Stromal cell of bone marrow (primary cell): ENCODE data around the gene CBX4.

Source experiments
- DNase-seq: peaks from one replicate; pipeline ENCODE4 v3.0.0-alpha.2; 2012; ENCODE audit warnings: low read depth

Gene CBX4

DNA sequence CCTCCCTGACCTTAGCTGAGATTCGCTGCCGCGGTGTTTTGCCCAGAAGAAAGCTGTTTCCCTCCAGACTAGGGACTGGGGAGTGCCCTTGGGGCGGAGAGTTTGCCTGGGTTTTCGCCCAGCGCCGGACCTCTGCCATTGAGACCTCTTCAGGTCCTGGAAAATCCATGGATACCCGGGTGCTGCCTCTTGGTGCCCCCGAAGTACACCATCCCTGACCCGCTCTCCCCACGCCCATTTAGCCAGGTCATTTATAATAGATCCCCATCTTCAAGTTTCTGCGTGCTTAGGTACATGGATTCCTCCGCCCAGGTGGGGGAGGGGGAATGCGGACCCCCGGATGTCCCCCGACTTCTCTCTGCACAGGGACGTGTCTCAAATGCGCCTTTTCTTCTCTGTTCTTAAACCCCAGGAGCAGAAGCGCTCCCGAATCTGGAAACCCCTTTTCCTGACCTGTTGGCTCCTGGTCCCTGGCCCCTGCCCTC lies 27.3 kb downstream of the CBX4 start:
- DNase-seq, result no peak

DNA sequence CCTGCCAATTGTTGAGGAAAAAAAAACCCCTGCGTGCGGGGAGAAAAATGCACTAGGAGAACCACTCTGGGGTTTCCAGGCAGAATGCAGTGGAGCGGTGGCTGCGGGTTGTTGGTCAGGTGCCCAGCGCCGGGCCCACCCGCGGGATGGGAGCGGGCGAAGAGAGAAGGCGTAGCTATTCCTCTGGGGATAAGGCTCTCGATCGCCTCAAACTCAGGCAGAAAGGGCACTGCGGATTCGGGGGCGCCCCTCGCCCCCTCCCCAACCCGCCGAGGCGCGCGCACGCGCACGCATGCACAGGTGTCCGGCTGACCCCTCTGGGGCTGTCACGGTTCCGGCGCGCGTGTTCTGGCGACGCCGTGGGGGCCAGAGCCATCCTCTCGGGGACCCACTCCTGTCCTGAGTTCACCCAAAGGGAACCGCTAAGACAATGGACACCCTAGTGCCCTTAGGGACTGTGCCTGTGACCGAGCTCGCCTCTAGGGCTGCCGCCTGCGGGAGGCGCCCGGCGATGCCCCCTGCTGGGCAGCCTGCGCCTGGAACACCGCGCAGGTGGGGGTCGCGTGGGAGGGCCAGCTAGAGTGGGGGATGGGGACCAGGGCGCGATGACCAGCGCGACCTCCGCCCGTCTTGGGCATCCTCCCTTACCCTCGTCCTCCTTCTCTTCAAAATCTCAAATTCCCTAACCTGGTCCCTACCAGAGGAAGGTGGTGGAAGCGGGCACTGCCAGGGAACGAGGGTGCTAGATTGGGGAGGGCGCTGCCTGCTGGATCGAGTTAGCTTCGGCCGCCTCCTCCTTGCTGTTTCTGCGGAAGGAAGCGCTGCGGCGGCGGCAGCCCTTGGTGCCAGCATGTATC lies 28.0 kb downstream of the CBX4 start:
- no peak for DNase-seq

DNA sequence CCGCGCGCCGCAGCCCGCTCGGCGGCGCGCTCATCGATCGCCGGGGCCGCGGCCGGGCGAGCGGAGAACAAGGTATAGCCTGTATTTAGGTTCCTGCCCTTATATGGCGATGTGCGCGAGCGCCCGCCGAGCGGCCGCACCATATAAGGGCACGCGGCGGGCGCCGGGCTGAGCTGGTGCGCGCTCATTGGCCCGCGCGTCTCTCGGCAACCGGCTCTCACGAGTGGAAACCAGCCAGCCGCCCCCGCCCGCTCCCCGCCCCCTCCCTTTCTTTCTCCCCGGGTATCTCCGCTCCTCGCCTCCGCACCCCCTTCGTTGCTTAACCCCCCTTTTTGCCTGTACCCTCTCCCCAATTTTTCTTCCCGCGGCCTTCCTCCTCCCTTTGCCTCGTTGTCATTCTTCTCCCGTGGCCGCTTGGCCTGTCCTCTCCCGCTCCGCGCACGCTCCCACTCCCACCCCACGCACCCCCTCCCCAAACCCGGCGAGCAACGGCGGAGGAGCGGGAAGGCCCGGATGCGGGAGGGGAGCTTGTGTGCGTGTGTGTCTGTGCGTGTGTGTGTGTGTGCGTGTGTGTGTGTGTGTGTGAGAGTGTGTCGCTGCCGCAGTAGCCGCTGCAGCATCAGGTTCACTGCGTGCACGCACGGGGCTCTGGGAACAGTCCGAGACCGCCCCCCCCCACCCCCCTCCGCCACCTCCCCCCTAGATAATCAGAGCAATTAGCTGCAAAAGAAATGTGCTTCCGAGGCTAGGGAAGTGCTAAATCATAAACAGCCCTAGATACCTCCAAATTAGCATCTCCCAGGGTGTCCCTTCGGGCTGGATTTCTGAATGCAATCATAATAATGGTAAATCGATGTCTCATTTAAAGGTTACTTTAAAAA lies 28.9 kb downstream of the CBX4 start:
- no peak for DNase-seq

DNA sequence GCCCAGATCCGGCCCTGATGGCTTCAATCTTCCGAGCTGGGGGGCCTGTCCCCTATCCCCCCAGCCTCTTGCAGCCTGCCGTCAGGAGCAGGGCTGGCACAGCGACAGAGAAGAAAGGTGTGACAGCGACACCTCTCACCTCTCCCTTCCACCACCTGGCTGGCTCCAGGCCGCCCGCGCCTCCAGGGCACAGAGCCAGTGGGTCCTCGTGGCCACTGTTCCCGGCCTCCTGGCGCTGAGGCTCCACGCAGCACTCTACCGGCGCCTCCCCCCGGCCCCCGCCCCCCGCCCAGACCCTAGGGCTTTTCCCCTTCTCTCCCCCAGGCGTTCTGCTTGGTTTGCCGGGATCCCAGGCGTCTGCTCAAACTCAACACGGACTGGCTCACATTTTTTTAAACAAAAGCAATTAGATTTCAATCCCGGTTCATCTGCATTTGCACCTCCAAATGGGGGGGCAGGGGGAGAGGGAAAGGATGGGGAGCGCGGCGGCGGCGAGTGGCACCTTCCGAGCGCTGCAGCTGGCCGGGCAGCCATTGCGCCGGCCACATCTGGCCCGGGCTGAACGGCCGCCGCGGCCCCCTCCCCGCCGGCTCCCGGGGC lies 29.6 kb downstream of the CBX4 start:
- no peak for DNase-seq

DNA sequence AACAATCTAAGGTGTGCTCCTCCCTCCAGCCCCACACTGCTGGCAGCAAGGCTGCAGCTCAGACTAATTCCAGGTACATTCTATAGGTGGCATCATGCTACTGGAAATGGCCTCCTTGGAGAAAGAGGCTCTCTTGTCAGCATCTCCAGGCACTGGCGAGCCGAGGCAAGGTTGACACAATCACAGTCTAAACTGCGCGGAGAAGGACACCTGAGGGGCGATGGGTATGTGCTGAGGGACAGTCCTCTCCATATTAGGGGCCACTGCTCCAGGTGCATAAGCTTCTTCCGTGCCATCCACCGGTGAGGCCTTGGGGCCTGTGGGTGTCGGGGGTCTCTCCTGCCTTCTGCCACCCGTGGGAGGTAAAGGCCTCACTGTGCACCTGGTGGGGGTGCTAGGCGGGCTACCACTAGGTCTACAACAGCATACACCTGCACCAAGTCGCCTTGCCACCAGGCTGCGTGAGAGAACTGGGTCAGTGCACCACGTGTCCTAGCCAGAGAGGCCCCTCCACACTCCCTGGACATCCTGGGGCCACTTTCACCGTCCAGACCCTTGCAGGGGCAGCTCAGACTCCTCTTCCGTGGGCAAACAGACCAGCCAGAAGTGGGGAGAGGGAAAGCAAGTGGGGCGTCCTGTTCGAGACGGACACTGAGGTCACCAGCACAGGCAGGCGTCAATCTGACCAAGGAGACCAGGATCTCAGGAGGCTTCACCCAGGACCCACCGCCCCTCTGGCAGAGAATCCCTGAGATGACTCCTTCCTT lies 30.3 kb downstream of the CBX4 start:
- no peak for DNase-seq

DNA sequence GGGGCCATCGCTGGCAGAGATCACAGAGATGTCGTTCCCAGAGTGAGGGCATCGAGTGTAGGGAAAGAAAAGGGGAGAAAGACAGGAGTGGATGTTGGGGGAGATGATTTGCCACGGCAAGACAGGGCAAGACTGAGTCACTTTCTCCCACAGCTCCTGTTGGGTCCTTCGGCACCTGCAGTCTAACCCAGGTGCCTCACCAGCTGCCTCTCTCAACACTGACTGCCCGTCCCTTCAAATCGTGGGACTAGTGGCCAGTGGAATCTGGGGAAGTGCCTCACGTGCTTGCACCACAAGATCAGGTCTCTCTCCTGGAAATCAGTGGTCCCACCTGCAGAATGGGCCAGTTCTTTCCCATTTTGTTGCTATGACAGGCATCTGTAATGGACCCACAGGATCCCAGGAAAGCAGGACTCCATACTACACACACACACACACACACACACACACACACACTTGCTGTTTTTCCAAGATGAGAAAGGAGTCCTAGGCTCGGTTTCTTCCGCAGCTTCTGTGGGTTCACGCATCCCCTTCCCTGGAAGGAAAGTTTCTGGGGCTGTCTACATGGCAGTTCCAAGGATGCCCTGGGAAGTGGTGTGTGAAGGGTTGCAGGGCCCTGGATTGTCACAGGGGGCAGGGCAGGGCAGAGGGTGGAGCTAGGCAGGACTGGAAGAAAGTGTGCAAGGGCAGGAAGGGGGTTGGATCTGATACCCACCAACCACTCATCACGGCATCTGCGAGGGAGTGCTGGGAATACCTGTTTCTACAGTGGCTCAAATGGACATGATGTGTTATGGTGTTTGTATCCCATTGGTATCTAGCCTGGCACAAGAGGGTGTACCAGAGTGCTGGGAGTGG lies 32.1 kb downstream of the CBX4 start:
- DNase-seq, result no peak

DNA sequence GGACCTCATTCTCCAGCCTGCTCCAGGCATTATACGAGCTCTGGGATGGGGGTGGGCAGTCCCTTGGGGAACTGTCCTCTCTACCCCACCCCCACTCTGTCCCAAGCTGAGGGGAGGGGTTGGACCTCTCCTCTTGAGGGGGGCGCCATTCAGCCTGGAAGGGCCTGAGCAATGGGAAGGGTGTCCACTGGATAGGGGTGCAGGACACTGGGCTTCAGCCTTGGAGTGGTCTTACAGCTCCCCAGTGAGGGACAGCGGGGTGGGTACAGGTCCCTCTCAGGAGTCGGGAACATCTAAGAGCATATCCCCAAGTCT lies 32.8 kb downstream of the CBX4 start:
- no peak for DNase-seq

DNA sequence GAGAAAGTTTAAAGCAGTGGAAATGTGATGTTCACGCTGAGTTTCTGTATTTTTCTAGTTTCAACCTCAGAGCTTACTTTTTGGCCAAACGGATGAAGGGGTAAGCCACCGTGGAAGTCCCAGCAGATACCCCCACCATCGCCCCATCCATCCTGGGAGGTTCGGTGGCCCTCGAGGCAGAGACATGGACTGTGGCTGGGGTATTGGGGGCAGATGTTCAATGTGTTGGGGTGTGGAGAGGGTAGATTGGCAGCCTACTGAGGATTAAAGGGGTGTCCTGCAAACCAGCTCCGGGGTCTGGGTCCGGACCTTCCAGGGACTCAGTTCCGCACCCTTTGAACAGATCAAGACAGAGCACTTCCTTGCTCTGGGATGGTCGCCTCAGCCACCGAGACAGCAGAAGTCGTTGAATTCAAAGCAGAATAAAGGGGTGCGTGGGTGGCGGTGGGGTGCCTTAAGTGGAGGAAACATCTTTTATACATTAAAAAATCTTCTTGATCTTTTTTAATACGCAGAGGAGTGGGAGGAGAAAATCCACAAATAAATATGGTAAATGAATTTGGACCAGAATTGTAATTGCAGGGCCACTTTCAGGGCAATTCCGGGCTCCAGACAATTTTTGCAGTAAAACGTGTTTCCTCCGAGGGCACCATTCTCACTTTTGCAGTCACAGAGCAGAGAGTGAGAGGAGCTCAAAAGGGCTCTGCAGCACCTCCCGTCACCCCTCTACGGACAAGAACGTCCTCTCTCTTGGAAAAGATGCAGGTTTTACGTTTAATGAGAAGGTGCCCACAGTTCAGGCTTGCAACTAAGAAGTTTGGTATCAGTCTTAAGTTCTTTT lies 34.2 kb downstream of the CBX4 start:
- no peak for DNase-seq

DNA sequence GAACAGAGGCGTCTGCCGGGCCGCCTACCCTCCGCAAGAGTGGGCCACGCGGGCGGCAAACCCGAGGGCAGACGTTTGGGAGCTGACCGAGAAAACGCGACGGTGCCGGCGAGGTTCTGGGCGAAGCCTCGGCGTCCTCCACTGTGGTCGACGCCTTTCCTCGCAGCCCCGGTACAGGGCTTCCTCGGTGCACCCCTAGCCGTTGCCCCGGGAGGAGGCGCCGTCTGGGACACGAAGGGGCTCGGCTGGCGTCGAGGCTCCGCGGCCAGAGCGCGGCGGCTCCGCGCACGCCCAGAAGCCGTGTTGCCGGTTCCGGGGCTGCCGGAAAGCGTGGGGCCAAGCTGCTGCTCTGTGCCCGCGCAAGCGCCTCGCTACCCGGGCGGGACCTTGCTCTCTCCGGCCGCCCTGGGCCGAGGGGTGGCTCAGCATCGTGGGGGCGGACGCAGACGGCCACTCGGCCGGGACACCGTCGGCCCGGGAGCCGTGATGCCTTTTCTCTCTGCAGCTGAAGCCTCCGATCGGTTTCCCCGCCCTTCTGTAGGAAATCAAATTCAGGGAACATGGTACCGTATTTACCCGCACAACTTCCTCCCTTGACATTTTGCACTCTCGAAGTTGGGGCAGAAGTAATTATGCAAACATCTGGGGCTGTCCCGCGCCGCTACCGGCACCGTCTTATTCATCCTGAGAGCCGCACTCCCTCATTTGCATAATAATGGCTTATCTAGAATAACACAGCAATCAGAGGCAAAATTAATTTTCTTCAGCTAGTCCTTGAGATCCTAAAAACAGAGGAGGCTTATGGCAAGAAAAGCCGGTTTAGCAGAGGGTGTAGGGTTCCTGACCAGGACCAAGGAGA lies 35.0 kb downstream of the CBX4 start:
- no peak for DNase-seq

DNA sequence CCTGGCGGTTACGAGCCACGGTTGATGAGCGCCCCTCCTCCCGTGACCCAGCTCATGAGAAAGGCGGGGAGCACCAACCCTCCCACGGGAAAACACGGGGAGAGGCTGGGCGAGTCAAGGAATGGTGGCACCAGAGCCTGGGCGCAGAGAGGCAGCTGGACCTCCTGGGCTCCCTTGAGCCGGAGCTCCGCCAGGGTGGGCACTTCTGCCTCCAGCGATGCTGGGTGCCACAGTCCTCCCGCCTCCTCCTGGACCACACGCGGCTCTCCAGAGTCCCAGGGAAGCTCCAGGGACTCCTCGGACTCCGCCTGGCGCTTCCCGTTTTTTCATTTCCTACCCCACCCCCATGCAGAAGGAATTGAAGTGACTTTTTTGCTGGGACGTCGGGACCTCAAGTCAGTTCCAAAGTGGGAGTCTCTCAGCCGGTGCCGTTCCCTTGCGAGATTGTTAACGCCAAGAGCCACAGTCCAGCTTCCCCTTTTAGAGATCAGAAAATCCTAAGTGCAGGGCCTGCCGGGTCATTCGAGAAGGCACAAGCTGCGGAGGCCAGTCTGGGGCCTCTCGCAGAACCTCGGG lies 35.7 kb downstream of the CBX4 start:
- DNase-seq, result no peak

DNA sequence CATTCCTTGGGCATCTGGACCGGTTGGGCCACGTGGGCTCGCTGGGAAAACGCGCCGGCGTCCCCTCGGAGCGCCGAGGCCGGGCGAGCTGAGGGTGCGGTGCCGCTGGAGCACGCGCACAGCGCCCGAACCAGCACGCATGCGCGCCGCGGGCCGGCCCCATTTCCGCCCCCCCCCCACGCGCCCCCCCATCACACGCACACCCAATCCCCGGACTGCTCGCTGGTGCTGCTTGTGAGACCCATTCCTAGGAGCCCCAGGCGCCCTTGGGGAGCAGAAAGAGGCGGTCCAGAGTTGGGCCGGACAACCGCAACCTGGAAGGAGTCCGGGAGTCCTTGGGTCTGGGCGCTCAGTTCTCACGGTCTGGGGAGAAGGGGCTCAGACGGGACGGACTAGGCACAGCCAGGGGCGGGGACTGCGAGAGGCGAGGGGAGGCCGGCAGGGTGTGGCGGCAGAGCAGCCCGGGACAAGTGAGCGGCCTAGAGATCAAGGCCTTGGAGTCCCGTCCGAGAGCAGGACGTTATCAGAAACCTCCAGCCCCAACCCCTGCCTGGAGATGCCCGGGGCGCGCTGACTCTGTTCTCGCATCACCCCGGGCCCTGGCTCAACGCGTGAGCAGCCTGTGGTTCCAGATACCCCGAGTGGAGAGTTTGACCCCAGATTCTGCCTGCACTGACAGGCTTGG lies 36.4 kb downstream of the CBX4 start:
- DNase-seq, result no peak

DNA sequence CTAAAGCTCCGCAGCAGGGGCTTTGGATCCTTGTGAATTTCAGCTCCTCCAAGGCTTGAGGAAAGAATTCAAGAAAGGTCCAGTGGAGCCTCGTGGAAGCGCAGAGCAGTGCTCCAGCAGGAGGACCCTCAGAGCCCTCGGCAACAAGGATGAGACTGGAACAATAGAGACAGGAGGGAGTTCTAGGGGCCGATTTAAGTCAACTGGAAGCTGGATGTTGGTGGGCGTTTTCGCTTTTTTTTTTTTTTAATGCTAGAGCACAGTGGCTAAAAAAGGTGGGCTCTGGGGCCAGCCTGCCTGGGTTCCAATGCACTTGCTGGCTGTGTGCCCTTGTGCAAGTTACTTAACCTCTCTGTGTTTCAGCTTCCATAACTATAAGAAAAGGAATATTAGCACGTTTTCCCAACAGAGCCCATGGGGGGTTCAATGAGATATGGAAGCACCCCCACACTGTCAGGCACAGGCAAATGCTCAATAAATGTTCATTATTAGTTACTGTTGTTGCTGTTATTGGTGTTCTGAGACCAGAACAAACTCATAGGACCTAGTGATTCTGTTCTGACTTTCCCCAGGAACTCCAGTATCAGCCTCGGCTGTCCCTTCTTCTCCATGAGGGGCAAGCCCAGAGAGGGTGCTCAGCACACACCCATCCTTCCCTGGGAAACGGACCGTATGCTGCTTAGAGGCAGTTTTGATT lies 37.1 kb downstream of the CBX4 start:
- no peak for DNase-seq

DNA sequence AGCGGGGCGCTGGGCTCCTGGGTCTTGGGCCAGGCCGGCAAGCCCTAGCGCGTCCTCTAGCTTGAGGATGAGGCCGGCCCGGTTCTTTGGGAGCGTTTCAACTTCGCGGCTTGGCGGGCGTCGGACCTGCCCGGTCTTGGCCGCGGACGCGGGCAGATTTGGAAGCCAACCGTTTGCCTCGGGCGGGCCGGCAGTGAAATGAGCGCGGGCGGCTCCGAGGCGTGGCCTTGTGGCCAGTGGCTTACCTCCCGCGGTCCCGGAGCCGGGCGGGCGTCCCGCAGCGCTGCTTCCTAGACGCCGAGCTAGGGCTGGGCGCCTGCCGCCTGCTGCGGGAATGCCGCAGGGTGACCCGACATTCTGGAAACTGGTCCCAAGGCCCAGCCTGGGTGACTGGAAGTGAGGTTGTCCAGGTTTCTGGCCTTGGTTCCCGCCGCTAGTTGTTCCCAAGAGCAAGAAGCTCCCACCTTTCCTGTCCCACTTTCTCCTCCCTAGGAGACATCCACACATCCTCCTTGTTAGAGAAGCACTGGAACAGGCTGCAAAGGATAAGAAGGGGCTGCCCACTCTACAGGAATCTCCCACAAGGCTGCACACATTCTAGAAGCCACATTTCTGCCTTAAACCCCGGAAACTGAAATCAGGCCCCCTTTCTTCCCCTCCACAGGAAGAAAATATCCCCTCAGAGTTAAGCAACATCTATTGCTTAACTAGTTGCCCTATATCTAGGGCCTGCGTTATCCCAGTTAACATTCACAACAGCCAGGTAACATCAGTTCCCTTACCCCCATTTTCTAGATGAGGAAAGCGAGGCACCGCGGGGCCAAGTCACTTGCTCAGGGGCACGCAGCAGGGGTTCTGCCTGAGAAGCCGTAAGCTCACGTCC lies 37.8 kb downstream of the CBX4 start:
- no peak for DNase-seq

DNA sequence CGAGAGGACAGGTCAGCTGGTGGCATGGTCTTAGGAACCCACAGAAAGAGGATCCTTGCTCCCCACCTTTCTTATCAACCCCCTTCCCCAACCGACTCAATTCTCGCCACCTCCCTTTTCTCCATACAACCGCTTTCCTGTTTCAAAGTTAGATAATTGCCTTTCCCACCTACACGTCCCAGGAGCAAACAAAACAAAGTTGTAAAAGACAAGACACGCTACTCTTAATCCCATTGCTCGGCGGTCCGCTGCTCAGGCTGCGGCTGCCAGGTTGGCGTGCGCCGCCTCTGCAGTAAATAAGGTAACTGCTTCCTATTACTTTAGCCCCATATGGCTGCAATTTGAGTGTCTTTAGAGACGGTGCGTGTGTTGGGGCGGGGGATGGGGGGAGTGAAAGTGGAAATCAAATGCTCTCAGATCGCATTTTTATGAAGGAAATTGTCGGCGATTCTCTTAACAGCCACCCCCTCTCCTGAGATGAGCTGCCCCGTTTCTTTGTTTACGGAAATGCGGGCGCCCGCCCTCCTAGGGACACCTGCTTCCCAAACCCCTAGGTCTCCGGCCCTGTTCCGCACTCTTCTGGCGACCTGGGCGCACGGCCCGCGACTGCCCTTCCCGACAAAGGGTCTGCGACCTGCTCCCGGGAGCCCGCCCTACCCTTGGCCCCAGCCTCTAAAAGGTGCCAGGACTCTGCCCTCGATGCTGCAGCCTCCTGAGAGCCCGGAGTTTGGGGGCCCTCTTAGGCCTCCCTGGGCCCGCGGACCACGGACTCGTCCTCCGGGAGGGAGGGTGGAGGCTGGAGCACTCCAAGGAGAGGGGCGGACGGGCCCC lies 38.7 kb downstream of the CBX4 start:
- no peak for DNase-seq

DNA sequence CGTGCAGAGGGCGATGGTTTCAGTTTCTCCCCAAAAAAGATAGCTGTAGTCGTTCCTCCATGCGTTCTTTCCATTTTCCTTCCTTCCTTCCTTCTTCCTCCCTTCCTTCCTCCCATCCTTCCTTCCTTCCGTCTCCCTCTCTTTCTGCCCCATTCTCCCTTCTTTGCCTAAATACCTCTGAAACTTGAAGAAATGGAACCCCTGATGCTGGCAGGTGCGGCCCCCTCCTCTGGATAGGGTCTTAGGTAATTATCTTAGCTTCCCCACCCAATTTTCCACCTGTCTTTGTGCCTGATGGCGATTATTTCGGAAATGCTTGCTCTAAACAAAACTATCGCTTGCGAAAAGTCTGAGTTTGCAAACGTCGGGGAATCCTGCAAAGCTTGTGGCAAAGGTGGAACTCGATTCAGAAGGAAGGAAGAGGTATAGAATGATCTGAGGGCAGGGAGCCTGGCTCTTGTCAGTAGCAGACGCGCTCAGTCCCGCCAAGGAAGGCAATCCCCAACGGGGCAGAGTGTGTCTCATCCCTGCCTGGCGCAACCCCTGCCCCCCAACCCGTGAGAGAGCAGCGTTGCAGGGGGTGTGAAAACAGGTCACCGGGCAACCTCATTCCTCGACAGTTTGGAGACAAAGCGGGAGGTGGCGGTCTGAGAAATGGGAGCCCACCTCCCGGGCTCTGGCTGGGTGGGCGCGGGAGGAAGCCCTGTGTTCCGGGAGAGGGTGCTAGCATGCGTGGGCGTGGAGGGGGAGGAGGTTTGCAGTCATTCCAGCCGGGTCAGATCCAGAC lies 39.5 kb downstream of the CBX4 start:
- DNase-seq, result no peak
